Hepatocyte (in vitro differentiated cells): Measurements from ENCODE around the gene ADGRV1.

ENCODE experiments used
- CTCF ChIP-seq: fragments of 200-600 bp; sonication (generic); IDR thresholded peaks from 2 replicates; pipeline ENCODE4 v1.5.1; 2016; ENCODE audit warnings: antibody characterized with exemption, mild to moderate bottlenecking; ENCODE audit not compliant: poor library complexity
- EZH2 ChIP-seq: fragments of 200-600 bp; sonication (generic); IDR thresholded peaks from 2 replicates; pipeline ENCODE4 v1.6.1; 2016; ENCODE audit warnings: antibody characterized with exemption, mild to moderate bottlenecking, borderline replicate concordance

DNA sequence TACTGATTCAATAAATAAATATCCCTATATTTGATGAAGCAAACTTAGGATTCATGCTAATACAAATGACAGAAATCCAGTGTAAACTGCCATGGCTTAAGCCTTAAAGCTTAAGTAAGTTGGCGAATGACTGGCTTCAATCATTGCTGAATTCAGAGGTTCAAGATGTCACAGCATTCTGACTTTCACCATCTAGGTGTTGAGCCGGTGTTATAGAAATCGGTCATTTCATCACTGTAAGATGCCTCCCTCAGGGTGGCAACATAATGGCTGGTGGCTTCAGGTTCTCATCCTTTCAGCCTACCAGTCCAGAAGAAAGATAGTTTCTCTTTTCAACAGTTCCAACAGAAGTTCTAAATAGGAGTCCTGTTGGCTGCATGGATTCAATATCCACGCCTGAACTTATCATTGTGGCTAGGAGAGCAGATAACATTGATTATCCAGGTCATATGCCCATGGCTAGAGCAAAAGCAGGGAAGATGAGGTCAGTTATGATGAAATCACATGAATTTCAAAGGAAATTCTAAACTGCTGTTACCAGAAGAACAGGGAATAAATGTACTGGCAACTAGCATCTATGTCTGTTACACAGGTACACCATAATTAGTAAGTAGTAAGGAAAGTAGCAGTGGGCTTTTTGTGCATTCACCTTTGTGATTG lies 460.2 kb downstream of the ADGRV1 start:
- TF ChIP-seq CTCF (no peak), EZH2 (no peak)
